ENCODE data around the gene EXT2. TPM values are rescaled to one million over a fixed set of nuclear protein-coding genes. Genes with fewer than 3 reads are reported as not detected.

EXT2 gene
- total RNA-seq, 1 donor from 2014 or later = 95.6 TPM

GRCh38 chr11:44269369-44270351 is 174.2 kb downstream of the EXT2 start:
- Histone ChIP-seq H3K36me3 (ENCODE audit: control insufficient read depth, insufficient read depth, low read length) (no peaks in the 10 kb centered on the region), H3K27me3 (ENCODE audit: control insufficient read depth, insufficient read depth, low read length) (no peaks in the 10 kb centered on the region), H3K4me3 (ENCODE audit: low read depth, low read length) (no peak overlapping the region)
- FAIRE-seq = no peak
- no peak for DNase-seq (ENCODE audit: low read depth)
- TF ChIP-seq, protein P1, sequence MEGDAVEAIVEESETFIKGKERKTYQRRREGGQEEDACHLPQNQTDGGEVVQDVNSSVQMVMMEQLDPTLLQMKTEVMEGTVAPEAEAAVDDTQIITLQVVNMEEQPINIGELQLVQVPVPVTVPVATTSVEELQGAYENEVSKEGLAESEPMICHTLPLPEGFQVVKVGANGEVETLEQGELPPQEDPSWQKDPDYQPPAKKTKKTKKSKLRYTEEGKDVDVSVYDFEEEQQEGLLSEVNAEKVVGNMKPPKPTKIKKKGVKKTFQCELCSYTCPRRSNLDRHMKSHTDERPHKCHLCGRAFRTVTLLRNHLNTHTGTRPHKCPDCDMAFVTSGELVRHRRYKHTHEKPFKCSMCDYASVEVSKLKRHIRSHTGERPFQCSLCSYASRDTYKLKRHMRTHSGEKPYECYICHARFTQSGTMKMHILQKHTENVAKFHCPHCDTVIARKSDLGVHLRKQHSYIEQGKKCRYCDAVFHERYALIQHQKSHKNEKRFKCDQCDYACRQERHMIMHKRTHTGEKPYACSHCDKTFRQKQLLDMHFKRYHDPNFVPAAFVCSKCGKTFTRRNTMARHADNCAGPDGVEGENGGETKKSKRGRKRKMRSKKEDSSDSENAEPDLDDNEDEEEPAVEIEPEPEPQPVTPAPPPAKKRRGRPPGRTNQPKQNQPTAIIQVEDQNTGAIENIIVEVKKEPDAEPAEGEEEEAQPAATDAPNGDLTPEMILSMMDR (IDR thresholded peaks at IDR 0.05; ENCODE audit: insufficient read depth, low read length, severe bottlenecking) = no peak

DNA sequence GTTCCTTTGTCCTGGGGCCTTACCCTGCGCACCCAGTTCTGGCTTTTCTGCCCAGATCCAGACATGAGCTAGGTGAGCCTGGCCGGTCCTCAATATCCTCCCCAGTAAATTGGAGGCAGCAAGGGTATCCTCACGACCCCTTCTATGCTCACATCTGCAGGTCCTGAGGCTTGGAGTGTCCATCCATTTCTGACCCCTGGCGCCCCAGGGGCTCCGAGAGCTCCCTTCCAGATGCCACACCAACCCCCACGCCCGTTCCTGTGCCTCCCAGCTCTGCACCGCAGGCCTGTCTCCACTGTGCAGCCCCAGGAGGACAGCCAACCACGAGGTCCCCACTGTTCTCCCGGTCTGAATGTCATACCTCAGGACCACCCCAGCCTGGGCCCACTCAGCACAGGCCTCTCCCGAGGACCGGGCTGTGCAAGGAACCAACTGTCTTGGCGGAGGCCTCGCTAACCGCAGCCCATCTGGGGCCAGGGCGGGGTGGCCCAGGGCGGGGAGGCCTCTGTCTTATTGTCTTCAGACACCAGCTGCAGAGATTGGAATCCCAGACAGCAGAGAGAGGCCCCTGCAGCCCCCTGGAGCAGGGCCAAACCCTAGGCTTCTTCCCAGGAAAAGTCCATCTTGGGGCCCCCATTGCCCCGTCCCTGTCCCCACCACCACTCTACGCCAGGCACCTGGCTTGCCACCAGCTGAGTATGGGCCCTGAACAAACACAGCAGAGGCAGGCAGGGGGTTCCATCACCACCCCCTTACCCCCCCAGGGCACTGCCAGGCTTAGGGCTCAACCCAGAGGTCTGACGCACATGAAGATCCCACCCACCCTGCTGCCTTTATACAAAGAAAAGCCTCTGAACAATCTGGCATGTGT is 175.2 kb downstream of the EXT2 start:
- FAIRE-seq (peak; percentile 43), DNase-seq (ENCODE audit: low read depth) (no peak)
- TF ChIP-seq, protein P1 (IDR thresholded peaks at IDR 0.05; ENCODE audit: insufficient read depth, low read length, severe bottlenecking) = no peak
- Histone ChIP-seq H3K4me3 (ENCODE audit: low read depth, low read length) (no peak overlapping the region), H3K27me3 (ENCODE audit: control insufficient read depth, insufficient read depth, low read length) (no peaks in the 10 kb centered on the region), H3K36me3 (ENCODE audit: control insufficient read depth, insufficient read depth, low read length) (no peaks in the 10 kb centered on the region)

DNA sequence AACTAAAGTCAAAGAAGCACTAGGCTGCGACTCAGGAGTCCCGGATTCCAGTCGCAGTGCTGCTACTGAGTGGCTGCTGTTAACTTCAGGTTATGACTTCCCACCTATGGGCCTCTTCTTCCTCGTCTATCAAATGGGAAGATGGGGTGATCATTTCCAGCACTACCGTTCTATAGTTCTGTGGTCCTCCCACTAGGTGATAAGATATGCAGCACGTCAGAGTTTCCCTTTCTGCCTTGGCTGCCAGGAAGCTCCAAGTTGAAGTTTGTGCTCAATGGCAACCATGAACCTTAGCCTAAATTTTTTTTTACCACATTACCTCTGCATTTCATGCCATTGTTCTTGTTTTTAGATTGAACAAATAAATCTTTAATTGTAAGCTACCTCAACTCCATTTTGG is 175.8 kb downstream of the EXT2 start:
- Histone ChIP-seq H3K27me3 (ENCODE audit: control insufficient read depth, insufficient read depth, low read length) (no peaks in the 10 kb centered on the region), H3K36me3 (ENCODE audit: control insufficient read depth, insufficient read depth, low read length) (no peaks in the 10 kb centered on the region), H3K4me3 (ENCODE audit: low read depth, low read length) (no peak overlapping the region)
- DNase-seq (ENCODE audit: low read depth) (no peak), FAIRE-seq (no peak)
- TF ChIP-seq, protein P1 (IDR thresholded peaks at IDR 0.05; ENCODE audit: insufficient read depth, low read length, severe bottlenecking) = no peak

DNA sequence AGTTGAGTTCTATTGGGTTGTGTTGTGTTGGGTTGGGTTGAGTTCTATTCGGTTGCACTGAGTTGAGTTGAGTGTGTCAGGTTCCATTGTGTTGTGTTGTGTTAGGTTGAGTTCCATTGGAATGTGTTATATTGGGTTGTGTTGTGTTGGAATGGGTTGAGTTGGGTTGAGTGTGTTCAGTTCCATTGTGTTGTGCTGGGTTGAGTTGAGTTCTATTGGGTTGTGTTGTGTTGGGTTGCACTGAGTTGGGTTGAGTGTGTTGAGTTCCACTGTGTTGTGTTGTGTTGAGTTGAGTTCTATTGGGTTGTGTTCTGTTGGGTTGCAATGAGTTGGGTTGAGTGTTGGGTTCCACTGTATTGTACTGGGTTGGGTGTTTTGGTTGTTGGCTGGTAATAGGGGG is 178.9 kb downstream of the EXT2 start:
- TF ChIP-seq, protein P1 (IDR thresholded peaks at IDR 0.05; ENCODE audit: insufficient read depth, low read length, severe bottlenecking) = no peak
- Histone ChIP-seq H3K4me3 (ENCODE audit: low read depth, low read length) (no peak overlapping the region), H3K27me3 (ENCODE audit: control insufficient read depth, insufficient read depth, low read length) (peaks cover 1% of the 10 kb centered on the region), H3K36me3 (ENCODE audit: control insufficient read depth, insufficient read depth, low read length) (no peaks in the 10 kb centered on the region)
- FAIRE-seq = peak; percentile 84
- DNase-seq (ENCODE audit: low read depth) = no peak

GRCh38 chr11:44275241-44275640 is 179.8 kb downstream of the EXT2 start:
- FAIRE-seq (no peak), DNase-seq (ENCODE audit: low read depth) (no peak)
- TF ChIP-seq, protein P1 (IDR thresholded peaks at IDR 0.05; ENCODE audit: insufficient read depth, low read length, severe bottlenecking) = no peak
- no peak overlapping the region for H3K4me3 ChIP-seq (ENCODE audit: low read depth, low read length)
- no peaks in the 10 kb centered on the region for H3K36me3 ChIP-seq (ENCODE audit: control insufficient read depth, insufficient read depth, low read length)
- H3K27me3 ChIP-seq (ENCODE audit: control insufficient read depth, insufficient read depth, low read length) = peaks cover 1% of the 10 kb centered on the region
